Measurements from ENCODE around the gene PIK3R5. TPM values are rescaled to one million over a fixed set of nuclear protein-coding genes. Genes with fewer than 3 reads are reported as not detected.
"Not testable (repeated sequence)": the region's sequence is repeated elsewhere in the genome, so short reads cannot be mapped to it uniquely, and the experiment has no call there.

The PIK3R5 gene
- polyA plus RNA-seq, 1 donor from 2014 or later: not detected

- H2AFZ ChIP-seq (ENCODE audit: low read depth, low read length); H3F3A ChIP-seq (ENCODE audit: insufficient read depth, low read length, poor library complexity, severe bottlenecking); H3K27me3 ChIP-seq (ENCODE audit: insufficient read depth, low read depth, low read length); H3K4me2 ChIP-seq (ENCODE audit: low read length); H3K9me3 ChIP-seq (ENCODE audit: low read length); H3K27ac ChIP-seq (ENCODE audit: low read length); H3K36me3 ChIP-seq (ENCODE audit: insufficient read depth, low read length); H4K20me1 ChIP-seq (ENCODE audit: insufficient read depth); H3K4me3 ChIP-seq (ENCODE audit: low read length); H3K9me2 ChIP-seq (ENCODE audit: insufficient read depth, low read length); H3K79me2 ChIP-seq (replicated peaks; ENCODE audit: insufficient read depth, low read length); H3K9ac ChIP-seq (ENCODE audit: low read length): not testable (repeated sequence)
Observed at GRCh38 chr17:8885163-8885966, 80.1 kb downstream of the PIK3R5 start.

- Histone ChIP-seq H4K20me1 (ENCODE audit: insufficient read depth) (no peaks in the 10 kb centered on the region), H3K9me3 (ENCODE audit: low read length) (no peaks in the 10 kb centered on the region), H3K4me2 (ENCODE audit: low read length) (no peak overlapping the region), H3F3A (ENCODE audit: insufficient read depth, low read length, poor library complexity, severe bottlenecking) (no peaks in the 10 kb centered on the region), H3K36me3 (ENCODE audit: insufficient read depth, low read length) (no peaks in the 10 kb centered on the region), H3K4me3 (ENCODE audit: low read length) (no peak overlapping the region), H3K27me3 (ENCODE audit: insufficient read depth, low read depth, low read length) (no peaks in the 10 kb centered on the region), H2AFZ (ENCODE audit: low read depth, low read length) (no peak overlapping the region), H3K9me2 (ENCODE audit: insufficient read depth, low read length) (no peaks in the 10 kb centered on the region), H3K27ac (ENCODE audit: low read length) (no peak overlapping the region), H3K9ac (ENCODE audit: low read length) (no peak overlapping the region), H3K79me2 (replicated peaks; ENCODE audit: insufficient read depth, low read length) (no peaks in the 10 kb centered on the region)
- TF ChIP-seq RAD21 (conservative IDR thresholded peaks at IDR 0.05) (no peak), REST (IDR thresholded peaks at IDR 0.05; ENCODE audit: borderline replicate concordance) (no peak), EZH2 (IDR thresholded peaks at IDR 0.05; ENCODE audit: borderline replicate concordance, insufficient read depth, low read length, poor library complexity, severe bottlenecking) (no peak), CTCF (IDR thresholded peaks at IDR 0.05; ENCODE audit: poor library complexity, severe bottlenecking) (no peak), EP300 (conservative IDR thresholded peaks at IDR 0.05; ENCODE audit: poor library complexity, severe bottlenecking) (no peak), TAF1 (IDR thresholded peaks at IDR 0.05; ENCODE audit: low read depth) (no peak), MXI1 (conservative IDR thresholded peaks at IDR 0.05; ENCODE audit: poor library complexity, severe bottlenecking) (no peak)
Observed at GRCh38 chr17:8884336-8884990, 81.0 kb downstream of the PIK3R5 start.

Data from neural cell (in vitro differentiated cells).